GM18867 (cell line): ENCODE data around the gene DOCK11.
"Not testable (repeated sequence)": the region's sequence is repeated elsewhere in the genome, so short reads cannot be mapped to it uniquely, and the experiment has no call there.

Source experiments
- ATAC-seq: cut with Tn5 transposase; IDR thresholded peaks from one replicate; pipeline ENCODE4 v1.9.1; 2021; ENCODE audit warnings: mild to moderate bottlenecking, moderate library complexity; ENCODE audit not compliant: unreplicated experiment

The DOCK11 gene

DNA sequence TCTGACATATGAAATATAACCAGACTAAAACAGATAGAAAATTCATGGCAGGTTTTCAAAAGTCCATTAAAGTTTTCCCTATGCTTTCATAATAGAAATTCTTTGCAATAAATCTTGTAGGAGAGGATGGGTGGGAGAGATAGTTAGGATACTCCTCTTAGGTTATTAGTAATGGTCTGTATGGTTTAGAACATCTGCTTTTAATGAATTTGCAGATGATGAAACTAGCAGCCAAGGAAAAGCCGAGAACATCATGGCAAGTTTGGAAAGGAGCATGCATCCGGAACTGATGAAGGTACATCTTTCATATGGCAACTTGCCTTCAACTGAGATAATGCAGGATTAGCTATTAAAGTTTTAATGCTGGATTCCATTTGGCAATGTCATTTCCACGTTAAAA is 70.7 kb downstream of the DOCK11 start:
- no peak for ATAC-seq

DNA sequence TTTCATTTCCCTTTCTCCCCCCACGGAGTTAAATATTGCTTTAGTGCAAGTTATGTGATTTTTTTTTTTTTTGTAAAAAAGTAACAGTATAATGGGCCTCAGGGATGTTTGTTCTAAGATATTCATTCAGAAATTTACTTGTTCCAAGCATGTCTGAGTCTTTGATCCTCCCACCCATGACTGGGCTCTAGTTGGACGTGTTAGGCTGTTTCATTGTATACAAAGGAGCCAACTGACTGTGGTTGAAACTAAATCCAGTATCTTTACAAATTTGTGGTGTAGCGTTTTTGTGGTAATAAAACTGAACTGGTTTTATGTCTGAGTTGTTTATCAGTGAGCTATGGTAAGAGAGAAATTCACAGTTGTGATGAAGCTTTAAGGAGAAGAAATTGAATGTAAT is 74.1 kb downstream of the DOCK11 start:
- no peak for ATAC-seq

DNA sequence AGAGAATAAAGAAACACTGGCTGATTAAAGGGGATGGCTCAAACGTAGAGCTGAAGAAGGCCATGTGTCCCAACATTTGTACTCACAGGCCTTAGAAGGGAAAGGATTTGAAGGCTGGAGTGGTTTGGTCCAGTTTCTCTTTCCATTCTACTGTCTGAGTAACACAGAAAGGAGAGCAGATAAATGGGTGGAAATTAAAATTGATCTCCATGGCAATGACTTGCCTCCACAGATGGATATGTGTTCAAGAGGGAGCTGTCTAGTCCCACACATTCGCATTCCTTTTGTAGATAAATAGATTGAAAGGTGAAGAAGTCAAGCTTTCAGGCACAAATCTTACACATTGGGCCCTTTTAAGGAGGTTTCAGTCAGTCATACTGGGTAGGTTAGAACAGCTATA is 74.6 kb downstream of the DOCK11 start:
- ATAC-seq = no peak

GRCh38 chrX:118571836-118572235 is 76.2 kb downstream of the DOCK11 start:
- no peak for ATAC-seq

DNA sequence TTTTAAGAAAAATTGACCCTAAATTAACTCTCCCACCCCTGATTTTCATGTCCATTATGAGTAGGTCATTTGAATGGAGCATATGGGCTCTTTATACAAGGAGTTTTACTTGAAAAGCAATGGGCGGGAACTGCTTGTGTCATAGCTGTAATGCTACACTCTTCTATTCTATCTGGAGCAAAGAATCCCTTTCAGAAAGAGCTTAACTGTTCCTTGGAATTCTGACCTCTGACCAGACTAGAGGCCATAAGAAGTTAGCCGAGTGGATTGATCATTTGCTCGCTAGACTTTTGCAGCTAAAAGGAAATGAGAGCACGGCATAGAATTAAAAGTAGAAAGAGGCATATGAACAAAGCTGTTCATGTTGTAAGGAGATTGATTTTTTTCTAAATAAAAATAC is 79.1 kb downstream of the DOCK11 start:
- ATAC-seq = no peak

DNA sequence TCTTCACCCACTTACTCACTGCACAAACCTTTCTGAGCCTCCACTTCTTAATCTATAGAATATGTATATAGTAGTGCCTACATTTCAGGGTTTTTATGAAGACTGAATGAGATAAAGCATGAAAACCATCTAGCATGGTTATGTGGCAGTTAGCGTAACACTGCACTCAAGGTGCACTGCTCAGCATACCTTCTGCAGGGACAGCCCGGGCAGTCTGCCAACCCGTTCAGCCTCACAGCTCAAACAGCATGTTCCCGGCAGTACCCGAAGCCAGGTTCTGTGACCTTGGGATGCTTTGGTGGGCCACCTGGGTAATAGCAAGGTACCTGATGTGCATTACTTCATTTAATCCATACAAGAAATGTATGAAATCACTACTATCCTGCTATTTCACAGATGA is 81.4 kb downstream of the DOCK11 start:
- ATAC-seq = no peak

DNA sequence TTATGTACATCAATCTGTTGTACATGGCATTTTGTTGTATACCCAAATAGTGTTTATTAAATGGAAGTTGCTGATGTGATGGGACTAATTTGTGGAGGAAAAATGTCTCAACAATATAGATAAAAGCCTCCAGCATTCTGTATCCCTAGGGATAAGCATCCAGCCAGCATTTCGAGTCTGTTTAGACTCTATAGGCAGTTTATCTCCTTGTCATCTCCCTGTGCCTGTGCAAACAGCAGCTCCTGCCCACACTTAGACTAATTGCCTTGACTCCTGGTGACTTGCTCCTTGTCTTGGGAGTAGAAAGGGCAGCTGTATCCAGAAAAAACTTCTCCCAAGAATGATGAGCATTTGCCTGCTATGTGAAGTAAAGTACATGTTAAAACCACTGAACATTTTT is 83.8 kb downstream of the DOCK11 start:
- ATAC-seq = no peak

DNA sequence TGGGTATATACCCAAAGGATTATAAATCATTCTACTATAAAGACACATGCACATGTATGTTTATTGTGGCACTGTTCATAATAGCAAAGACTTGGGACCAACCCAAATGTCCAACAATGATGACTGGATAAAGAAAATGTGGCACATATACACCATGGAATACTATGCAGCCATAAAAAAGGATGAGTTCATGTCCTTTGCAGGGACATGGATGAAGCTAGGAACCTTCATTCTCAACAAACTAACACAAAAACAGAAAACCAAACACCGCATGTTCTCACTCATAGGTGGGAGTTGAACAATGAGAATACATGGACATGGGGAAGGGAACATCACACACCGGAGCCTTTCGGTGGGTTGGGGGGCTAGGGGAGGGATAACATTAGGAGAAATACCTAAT is 87.3 kb downstream of the DOCK11 start:
- not testable (repeated sequence) for ATAC-seq

DNA sequence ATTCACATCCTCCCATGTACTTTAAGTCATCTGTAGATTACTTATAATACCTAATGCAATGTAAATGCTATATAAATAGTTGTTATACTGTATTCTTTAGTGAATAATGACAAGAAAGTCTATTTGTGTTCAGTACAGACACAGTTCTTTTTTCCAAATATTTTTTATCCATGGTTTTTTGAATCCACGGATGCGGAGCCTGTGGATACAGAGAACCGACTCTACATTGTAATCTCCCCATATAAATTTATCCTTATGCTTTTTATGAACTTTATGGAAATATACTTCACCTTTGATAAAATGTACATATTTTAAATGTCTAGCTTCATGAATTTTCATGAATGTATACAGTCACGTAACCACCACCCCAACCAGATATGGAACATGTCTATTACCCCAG is 88.2 kb downstream of the DOCK11 start:
- ATAC-seq = no peak

DNA sequence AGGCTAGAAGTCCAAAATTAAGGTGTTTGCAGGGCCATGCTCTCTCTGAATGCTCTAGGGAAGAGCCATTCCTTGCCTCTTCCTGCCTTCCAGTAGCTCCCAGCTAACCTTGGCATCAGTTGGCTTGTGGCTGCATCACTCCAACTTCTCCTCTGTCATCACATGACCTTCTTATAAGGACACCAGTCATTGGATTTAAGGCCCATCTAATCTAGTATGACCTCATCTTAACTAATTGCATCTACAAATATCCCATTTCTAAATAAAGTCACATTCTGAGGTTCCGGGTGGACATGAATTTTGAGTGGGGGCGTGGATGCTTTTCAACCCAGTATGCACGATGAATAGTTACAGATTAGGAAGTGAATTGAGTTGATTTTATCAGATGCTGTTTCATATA is 89.7 kb downstream of the DOCK11 start:
- no peak for ATAC-seq

- not testable (repeated sequence) for ATAC-seq
Observed at GRCh38 chrX:118586206-118586605, 90.6 kb downstream of the DOCK11 start.

DNA sequence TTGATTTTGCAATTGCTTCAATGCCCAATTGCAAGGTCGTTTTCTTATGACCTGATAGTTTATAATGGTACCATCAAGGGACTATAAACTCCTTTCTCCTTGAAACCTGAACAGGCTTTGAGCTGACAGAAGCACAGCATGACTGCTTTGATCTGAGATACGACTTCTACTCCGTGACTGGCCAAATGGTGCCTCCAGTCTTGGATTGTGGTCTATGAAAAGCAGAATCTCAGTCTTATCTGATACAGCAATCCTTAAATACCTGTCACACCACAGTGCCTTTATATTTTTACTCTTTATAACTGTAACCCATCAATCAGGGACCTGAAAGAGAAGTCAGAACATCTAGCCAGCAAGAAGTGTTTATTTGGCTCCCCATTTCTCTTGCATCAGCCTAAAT is 93.1 kb downstream of the DOCK11 start:
- no peak for ATAC-seq

GRCh38 chrX:118589227-118589626 is 93.6 kb downstream of the DOCK11 start:
- no peak for ATAC-seq

DNA sequence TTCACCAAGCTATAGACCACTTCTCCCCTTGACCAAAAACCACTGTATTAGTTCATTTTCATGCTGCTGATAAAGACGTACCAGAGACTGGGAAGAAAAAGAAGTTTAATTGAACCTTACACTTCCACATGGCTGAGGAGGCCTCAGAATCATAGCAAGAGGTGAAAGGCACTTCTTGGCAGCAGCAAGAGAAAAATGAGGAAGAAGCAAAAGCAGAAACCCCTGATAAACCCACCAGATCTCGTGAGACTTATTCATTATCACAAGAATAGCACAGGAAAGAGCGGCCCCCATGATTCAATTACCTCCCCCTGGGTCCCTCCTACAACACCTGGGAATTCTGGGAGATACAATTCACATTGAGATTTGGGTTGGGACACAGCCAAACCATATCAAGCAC is 97.8 kb downstream of the DOCK11 start:
- no peak for ATAC-seq

GRCh38 chrX:118594697-118595420 is 99.2 kb downstream of the DOCK11 start:
- no peak for ATAC-seq

GRCh38 chrX:118595501-118596042 is 100.0 kb downstream of the DOCK11 start:
- ATAC-seq = no peak

GRCh38 chrX:118596390-118596789 is 100.8 kb downstream of the DOCK11 start:
- ATAC-seq = no peak

GRCh38 chrX:118603981-118604380 is 108.4 kb downstream of the DOCK11 start:
- peak; percentile 72 for ATAC-seq

- ATAC-seq = no peak
Observed at GRCh38 chrX:118612290-118612689, 116.7 kb downstream of the DOCK11 start.

GRCh38 chrX:118614150-118614549 is 118.5 kb downstream of the DOCK11 start:
- ATAC-seq = no peak

DNA sequence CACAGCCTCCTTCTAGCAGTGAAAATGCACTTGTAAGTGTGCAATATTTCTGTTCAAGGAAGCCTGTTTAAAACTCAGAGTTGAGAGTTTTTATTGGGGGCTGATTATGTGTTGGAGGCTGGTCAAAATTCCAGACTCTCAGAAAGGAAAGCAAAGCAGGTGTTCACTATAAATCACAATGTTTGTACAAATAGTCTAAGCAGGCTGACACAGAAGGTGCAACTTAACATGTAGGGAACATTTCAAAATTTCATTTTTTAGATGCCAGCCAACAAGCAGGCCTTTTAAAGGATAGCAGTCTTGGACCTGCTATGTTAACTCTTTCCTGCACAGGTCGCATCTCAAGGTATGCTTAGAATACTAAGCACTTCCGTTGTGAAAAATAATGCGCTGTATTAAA is 119.5 kb downstream of the DOCK11 start:
- ATAC-seq = no peak

DNA sequence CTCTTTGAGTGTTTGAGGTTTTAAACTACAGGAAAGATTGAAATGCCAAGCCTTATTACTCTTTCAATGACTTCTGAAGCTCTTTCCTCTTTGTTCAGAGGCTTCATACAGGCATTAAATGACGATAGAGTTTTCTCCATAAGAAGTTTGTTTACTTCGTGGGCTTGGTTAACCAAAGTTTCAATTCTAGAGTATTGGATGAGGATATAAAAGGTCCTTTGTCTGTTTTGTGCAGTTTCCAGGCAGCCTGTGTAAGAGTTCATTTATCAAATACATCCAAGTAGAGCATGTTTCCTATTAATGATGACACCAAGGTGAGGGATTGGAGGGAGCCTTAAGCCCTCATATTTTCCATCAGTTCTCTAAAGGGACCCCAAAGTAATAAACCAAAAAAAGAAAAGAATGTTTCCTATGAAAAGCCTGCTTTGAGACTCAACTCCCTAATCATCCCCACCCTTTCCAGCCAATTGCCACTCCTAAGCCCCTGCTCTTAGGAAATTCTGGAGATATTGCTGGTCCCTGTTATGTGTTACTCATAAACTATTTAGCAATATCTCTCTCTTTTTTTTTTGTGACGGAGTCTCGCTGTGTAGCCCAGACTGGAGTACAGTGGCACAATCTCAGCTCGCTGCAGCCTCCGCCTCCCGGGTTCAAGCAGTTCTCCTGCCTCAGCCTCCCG is 125.6 kb downstream of the DOCK11 start:
- ATAC-seq = no peak
